ENCODE data around the gene TNFRSF13B. TPM values are rescaled to one million over a fixed set of nuclear protein-coding genes. Genes with fewer than 3 reads are reported as not detected.

The TNFRSF13B gene
- total RNA-seq, 2 donors from 2014 or later = not detected

DNA sequence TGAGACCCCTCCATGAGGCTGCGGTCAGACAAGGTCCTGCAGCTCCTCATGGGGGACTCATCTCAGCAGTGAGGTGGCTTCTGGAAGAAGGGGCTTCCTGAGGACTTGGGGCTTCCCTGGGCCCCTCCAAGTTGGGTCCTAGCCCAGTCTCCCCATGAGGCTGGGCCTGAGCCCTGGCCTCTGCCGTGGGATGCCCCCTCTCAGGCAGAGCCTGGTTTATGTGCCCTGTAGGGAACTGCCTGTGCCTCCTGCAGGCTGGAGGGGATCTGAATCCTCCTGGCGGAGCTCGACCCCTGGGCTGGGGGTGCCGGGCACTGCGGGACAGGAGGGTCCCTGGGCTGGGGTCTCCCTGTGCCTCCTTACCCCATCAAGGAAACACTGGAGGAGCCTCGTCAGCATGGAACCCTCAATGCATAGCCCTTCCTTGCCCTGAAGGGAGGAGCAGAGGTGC lies 45.8 kb downstream of the TNFRSF13B start:
- no peaks in the 10 kb centered on the region for H3K36me3 ChIP-seq
- DNase-seq (ENCODE audit: low spot score) (no peak), ATAC-seq (ENCODE audit: insufficient number of reproducible peaks, low FRiP score, low read depth) (no peak)
- TF ChIP-seq, protein P1, sequence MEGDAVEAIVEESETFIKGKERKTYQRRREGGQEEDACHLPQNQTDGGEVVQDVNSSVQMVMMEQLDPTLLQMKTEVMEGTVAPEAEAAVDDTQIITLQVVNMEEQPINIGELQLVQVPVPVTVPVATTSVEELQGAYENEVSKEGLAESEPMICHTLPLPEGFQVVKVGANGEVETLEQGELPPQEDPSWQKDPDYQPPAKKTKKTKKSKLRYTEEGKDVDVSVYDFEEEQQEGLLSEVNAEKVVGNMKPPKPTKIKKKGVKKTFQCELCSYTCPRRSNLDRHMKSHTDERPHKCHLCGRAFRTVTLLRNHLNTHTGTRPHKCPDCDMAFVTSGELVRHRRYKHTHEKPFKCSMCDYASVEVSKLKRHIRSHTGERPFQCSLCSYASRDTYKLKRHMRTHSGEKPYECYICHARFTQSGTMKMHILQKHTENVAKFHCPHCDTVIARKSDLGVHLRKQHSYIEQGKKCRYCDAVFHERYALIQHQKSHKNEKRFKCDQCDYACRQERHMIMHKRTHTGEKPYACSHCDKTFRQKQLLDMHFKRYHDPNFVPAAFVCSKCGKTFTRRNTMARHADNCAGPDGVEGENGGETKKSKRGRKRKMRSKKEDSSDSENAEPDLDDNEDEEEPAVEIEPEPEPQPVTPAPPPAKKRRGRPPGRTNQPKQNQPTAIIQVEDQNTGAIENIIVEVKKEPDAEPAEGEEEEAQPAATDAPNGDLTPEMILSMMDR (IDR thresholded peaks at IDR 0.05) = no peak
- no peak overlapping the region for H3K4me3 ChIP-seq
- H3K27ac ChIP-seq = no peak overlapping the region
- H3K4me1 ChIP-seq (ENCODE audit: control insufficient read depth in 1 of 2, low read depth in 2 of 2) = no peaks in the 10 kb centered on the region
- H3K27me3 ChIP-seq (replicated peaks; ENCODE audit: insufficient read depth) = no peaks in the 10 kb centered on the region
- H3K9me3 ChIP-seq = no peaks in the 10 kb centered on the region

DNA sequence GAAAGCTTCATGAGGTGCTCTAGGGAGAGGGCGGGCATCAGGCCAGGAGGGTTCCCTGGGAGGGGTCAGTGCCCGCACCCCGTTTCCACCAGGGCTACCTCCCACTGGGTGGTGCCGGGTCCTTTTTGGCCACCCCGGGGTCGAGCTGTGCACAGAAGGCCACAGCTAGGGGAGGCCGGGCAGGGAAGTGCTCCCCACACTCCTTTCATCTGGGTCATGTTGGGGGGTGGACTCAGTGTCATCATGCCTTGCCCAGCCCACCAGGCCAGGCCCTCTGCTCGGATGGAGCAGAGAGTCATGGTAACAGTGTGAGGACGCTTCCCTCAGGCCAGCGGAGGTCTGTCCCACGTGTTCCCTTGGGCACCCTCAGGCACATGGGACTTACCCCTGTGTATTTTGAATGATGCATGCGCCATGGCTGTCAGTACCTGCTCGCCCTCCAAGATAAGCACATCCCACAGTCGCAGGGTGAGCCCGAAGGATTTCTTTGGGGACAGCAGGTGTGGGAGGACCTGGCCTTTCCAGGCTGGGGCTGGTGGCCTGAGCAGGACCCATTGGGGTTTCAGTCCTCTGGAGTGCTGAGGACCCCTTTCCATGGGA lies 46.4 kb downstream of the TNFRSF13B start:
- Histone ChIP-seq H3K4me3 (no peak overlapping the region), H3K36me3 (no peaks in the 10 kb centered on the region), H3K27me3 (replicated peaks; ENCODE audit: insufficient read depth) (no peaks in the 10 kb centered on the region), H3K9me3 (no peaks in the 10 kb centered on the region), H3K4me1 (ENCODE audit: control insufficient read depth in 1 of 2, low read depth in 2 of 2) (no peaks in the 10 kb centered on the region), H3K27ac (no peak overlapping the region)
- no peak for ATAC-seq (ENCODE audit: insufficient number of reproducible peaks, low FRiP score, low read depth)
- TF ChIP-seq, protein P1 (IDR thresholded peaks at IDR 0.05) = no peak
- no peak for DNase-seq (ENCODE audit: low spot score)

DNA sequence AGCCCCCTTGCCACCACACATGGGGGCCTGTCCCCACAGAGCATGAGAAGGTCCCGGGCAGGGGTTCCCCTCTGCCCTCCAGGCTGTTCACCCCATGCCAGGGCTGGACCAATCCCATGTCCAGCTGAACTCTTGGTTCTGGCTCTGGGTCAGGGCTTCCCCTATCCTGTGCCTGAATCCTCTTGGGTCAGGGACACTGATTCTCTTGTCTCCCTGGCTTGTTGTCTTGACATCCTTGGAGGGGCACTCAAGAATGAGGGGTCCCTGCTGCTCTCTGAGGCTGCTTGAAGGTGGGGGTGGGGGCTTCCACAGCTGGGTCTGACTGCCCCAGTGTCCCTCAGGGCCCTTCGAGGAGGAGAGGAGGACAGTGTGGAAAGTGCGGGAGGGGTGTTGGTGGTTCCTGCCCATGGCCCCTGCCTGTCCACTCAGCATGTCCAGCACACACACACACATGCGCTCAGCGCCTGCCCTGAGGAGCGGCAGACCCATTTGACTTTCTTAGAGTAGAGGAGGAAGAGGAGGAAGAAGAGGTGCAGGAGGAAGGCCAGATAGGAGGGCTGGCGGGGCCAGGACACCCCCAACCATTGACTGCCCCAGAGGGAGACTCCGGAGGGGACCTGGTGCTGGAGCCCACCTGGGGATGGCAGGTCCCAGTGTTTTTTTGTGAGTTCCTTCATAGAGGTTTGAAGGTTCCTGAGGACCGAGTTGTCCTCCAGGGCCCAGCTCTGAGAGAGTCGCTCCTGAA lies 47.0 kb downstream of the TNFRSF13B start:
- H3K27me3 ChIP-seq (replicated peaks; ENCODE audit: insufficient read depth) = no peaks in the 10 kb centered on the region
- TF ChIP-seq, protein P1 (IDR thresholded peaks at IDR 0.05) = no peak

DNA sequence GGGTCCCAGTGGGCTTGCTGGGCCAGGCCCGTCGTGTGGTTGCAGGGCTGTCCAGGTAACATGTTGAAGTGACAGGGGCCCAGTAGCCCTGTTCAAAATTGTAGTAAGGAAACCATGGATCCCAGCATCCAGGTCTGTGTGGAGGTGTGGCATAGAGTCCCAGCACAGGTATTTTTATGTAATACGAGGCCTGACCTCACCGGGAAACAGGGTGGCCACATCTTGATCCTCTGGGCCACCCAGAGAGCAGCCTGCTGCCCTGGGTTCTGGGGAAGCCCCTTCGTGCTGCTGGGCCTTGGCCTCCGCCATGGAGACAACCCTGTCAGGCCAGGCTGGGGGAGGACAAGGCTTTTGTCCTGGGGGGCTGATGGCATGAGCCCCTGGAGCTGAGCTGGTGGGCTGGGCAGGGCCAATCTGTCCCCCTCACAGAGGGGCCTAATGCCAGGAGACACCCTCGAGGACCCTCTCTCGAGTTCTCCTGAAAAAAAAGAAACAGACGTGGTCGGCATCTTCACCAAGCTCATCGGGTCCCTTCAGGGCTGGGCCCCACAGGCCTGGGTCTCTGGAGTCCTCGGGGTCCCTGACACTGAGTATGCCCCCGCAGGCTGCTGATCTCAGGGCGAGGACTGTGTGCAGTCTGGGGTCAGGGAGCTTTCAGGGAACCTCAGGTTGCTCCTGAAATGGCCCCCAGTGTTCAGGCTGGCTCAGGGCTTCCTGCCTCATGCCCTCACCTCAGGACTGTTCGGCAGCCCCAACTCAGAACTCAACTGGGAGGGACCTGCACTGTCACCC lies 47.8 kb downstream of the TNFRSF13B start:
- Histone ChIP-seq H3K4me1 (ENCODE audit: control insufficient read depth in 1 of 2, low read depth in 2 of 2) (no peaks in the 10 kb centered on the region), H3K27ac (no peak overlapping the region), H3K9me3 (no peaks in the 10 kb centered on the region), H3K27me3 (replicated peaks; ENCODE audit: insufficient read depth) (no peaks in the 10 kb centered on the region), H3K4me3 (no peak overlapping the region), H3K36me3 (no peaks in the 10 kb centered on the region)
- TF ChIP-seq, protein P1 (IDR thresholded peaks at IDR 0.05) = no peak
- ATAC-seq (ENCODE audit: insufficient number of reproducible peaks, low FRiP score, low read depth) = no peak
- DNase-seq (ENCODE audit: low spot score) = no peak

More for the DNA sequence above, 47.0 kb downstream of the TNFRSF13B start:
- no peaks in the 10 kb centered on the region for H3K9me3 ChIP-seq
- H3K36me3 ChIP-seq = no peaks in the 10 kb centered on the region
- H3K27ac ChIP-seq = no peak overlapping the region
- ATAC-seq (ENCODE audit: insufficient number of reproducible peaks, low FRiP score, low read depth) (no peak), DNase-seq (ENCODE audit: low spot score) (no peak)
- H3K4me3 ChIP-seq = no peak overlapping the region
- H3K4me1 ChIP-seq (ENCODE audit: control insufficient read depth in 1 of 2, low read depth in 2 of 2) = no peaks in the 10 kb centered on the region
